T-helper 2 cell treated with Interferon-gamma antibody and Interleukin-4, amounts not matched to agents 5 μg/mL and 100 μg/mL, for 36 hours (primary cell): ENCODE results near the gene URB2.

ENCODE experiments used
- DNase-seq: peaks from one replicate; pipeline ENCODE4 v3.0.0; 2021; ENCODE audit warnings: low spot score
- H3K27ac Mint-ChIP-seq: one replicate; pipeline ENCODE4 v1.8.0; 2021; ENCODE audit warnings: mild to moderate bottlenecking, mixed read lengths
- H3K27me3 Mint-ChIP-seq: one replicate; pipeline ENCODE4 v1.8.0; 2021; ENCODE audit warnings: low read depth, mixed read lengths
- H3K36me3 Mint-ChIP-seq: one replicate; pipeline ENCODE4 v1.8.0; 2021; ENCODE audit warnings: low read depth, mixed read lengths
- H3K4me1 Mint-ChIP-seq: one replicate; pipeline ENCODE4 v1.8.0; 2021; ENCODE audit warnings: low read depth, mixed read lengths
- H3K4me3 Mint-ChIP-seq: one replicate; pipeline ENCODE4 v1.8.0; 2022; ENCODE audit warnings: mild to moderate bottlenecking, moderate library complexity, mixed read lengths
- H3K9me3 Mint-ChIP-seq: one replicate; pipeline ENCODE4 v1.8.0; 2021; ENCODE audit warnings: mixed read lengths

The URB2 gene

DNA sequence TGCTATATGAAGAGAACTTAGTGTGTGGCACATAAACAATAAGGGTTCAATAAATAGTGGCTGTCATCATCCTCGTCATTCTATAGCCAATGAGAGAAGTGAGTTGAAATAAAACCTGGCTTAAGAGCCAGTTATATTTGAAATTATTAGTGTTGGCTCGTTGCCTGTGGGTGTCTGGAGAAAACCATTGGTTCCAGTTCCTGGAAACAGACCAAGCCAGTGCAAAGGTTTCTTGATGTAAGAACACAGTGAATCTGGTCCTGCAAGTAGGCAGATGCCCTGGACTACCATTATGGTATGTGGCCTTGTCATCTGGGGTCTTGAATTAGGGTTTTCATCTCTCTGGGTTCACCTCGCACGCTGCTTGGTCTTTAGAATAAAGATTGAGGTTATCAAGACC is 43.3 kb downstream of the URB2 start:
- DNase-seq = no peak

DNA sequence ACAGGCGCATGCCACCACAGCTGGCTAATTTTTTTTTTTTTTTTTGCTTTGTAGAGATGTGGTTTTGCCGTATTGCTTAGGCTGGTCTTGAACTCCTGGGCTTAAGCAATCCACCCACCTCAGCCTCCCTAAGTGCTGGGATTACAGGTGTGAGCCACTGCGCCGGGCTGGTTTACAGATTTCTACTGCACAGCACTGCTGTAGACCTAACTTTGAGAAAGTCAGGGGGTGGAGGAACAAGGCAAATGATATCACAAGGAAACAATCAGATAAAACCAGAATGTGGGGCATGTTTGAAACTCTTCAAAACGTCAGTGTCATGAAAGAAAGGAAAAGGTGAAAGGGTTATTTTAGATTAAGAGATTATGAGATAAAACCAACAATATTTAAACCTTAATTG is 45.3 kb downstream of the URB2 start:
- peaks cover 9% of the 10 kb centered on the region for H3K4me1 Mint-ChIP-seq
- H3K9me3 Mint-ChIP-seq = no peaks in the 10 kb centered on the region
- no peak overlapping the region for H3K4me3 Mint-ChIP-seq
- H3K27ac Mint-ChIP-seq = no peak overlapping the region
- peaks cover 4% of the 10 kb centered on the region for H3K27me3 Mint-ChIP-seq
- peaks cover 2% of the 10 kb centered on the region for H3K36me3 Mint-ChIP-seq
- no peak for DNase-seq

More for the DNA sequence above, 43.3 kb downstream of the URB2 start:
- no peaks in the 10 kb centered on the region for H3K9me3 Mint-ChIP-seq
- H3K4me3 Mint-ChIP-seq = no peak overlapping the region
- peaks cover 2% of the 10 kb centered on the region for H3K36me3 Mint-ChIP-seq
- peaks cover 9% of the 10 kb centered on the region for H3K4me1 Mint-ChIP-seq
- peaks cover 4% of the 10 kb centered on the region for H3K27me3 Mint-ChIP-seq
- H3K27ac Mint-ChIP-seq = no peak overlapping the region

DNA sequence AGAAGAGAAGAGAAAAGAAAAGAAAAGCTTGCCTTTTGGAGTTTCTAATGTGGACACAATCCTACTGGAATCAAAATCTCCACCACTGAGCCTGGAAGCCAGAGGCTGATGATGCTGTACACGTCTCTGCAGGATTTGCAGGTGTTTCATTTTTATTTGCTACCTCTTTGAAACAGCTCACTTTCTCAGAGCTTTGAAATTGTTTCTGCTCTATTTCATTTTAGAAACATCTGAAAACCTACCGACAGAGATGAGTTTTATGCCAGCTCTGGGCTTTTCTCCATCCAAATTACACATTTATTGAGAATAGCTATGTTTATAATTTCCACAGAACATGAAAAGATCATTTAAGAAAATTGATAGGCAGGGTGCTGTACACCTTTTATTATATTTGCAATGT is 46.2 kb downstream of the URB2 start:
- H3K4me3 Mint-ChIP-seq = no peak overlapping the region
- peaks cover 2% of the 10 kb centered on the region for H3K36me3 Mint-ChIP-seq
- H3K27me3 Mint-ChIP-seq = peaks cover 4% of the 10 kb centered on the region
- no peak for DNase-seq
- H3K9me3 Mint-ChIP-seq = no peaks in the 10 kb centered on the region
- no peak overlapping the region for H3K27ac Mint-ChIP-seq
- H3K4me1 Mint-ChIP-seq = peaks cover 9% of the 10 kb centered on the region

DNA sequence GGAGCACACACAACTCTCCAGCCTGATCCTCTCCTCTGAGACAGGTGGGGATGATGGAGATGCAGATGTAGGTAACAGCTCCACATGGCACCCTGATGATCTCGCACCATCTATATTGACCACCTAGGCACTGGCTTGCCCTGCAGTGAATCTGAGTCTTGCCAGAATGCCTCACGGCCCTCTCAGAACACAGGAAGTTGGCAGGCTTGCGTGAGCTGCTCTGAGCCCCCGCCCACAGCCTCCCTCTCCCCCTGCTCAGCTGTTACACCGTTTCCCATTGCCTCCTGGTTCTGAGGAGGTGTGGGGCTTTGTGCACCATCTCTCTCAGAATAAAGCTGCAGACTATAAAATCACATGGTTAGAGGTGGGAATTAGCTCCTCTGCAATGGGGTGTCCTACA is 48.0 kb downstream of the URB2 start:
- H3K27ac Mint-ChIP-seq = no peak overlapping the region
- no peak overlapping the region for H3K4me3 Mint-ChIP-seq
- H3K27me3 Mint-ChIP-seq = peaks cover 4% of the 10 kb centered on the region
- no peaks in the 10 kb centered on the region for H3K36me3 Mint-ChIP-seq
- H3K4me1 Mint-ChIP-seq = peaks cover 9% of the 10 kb centered on the region
- H3K9me3 Mint-ChIP-seq = no peaks in the 10 kb centered on the region
- no peak for DNase-seq

DNA sequence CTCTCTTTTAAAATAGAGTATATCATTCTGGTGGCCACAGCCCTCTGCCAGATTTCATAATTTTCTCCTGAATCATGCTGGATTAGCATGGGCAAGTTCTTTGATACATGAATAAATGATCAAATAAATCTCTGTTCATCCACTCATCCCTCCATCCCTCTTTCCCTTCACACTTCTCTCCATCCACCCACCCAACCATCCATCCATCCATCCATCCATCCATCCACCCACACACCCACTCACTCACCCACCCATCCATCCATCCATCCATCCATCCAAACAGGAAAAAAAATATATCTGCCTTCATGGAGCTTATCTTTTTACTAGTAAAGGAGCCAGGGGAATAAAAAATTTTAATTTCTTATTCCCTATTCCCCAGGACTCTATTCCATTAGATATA is 49.3 kb downstream of the URB2 start:
- H3K27ac Mint-ChIP-seq = no peak overlapping the region

DNA sequence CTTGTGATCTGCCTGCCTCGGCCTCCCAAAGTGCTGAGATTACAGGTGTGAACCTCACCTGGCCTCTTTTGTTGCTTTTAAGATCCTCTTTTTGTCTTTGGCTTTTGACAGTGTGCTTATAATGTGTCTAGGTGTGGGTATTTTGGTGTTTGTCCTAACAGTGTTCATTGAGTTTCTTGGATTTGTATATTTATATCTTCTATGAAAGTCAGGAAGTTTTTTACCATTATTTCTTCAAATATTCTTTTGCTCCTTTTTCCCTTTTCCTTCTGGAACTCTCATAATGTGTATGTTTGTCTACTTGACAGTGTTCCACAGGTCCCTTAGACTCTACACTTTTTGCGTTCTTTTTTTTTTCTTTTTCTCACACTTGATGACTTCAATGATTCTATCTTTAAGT is 59.1 kb downstream of the URB2 start:
- Mint-ChIP-seq H3K27me3 (peaks cover 9% of the 10 kb centered on the region), H3K4me1 (no peaks in the 10 kb centered on the region), H3K27ac (no peak overlapping the region), H3K9me3 (peaks cover 30% of the 10 kb centered on the region), H3K36me3 (peaks cover 1% of the 10 kb centered on the region), H3K4me3 (no peak overlapping the region)
- no peak for DNase-seq

More for the DNA sequence above, 49.3 kb downstream of the URB2 start:
- Mint-ChIP-seq H3K4me3 (no peak overlapping the region), H3K9me3 (no peaks in the 10 kb centered on the region), H3K36me3 (no peaks in the 10 kb centered on the region), H3K27me3 (peaks cover 4% of the 10 kb centered on the region), H3K4me1 (peaks cover 9% of the 10 kb centered on the region)
- DNase-seq = no peak

DNA sequence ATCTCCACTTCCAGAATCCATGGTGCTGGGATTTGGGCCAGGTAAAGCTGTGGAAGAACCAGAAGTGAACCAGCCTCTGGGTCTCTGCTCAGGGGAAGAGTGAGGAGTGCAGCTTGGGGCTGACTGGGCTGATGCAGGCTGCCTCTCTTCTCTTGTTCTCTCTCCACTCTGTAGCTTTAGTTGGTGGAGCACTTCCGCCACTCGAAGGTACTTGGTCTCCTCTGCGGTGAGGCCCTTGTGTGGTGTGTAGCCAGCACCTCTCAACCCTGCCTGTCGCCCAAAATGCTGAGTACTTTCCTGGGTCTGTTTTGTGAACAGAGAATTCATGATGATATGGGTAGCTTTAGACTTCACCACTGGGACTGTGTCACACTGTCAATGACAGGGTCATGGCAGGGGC is 63.2 kb downstream of the URB2 start:
- no peak for DNase-seq
- peaks cover 22% of the 10 kb centered on the region for H3K9me3 Mint-ChIP-seq
- H3K4me1 Mint-ChIP-seq = peaks cover 13% of the 10 kb centered on the region
- H3K27ac Mint-ChIP-seq = no peak overlapping the region
- H3K36me3 Mint-ChIP-seq = peaks cover 1% of the 10 kb centered on the region
- H3K4me3 Mint-ChIP-seq = no peak overlapping the region
- H3K27me3 Mint-ChIP-seq = peaks cover 6% of the 10 kb centered on the region

DNA sequence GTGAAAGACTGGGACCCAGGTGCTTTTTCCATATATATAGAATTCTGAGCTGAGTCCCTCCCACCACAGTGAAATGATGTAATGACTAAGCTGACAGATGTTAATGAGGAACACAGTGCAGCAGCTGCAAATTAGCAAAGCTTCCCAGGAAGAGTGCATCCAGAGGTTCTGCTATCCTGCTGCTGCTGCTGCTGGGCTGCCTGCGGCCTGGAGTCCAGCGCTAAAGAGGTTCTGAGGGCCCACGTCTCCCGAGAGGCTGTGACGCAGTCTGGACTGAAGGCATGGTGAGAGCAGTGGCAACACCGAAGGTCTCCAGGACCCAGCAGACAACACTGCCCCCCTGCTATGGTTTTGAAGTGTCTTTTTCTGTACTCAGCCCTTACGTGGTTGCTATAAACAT is 63.9 kb downstream of the URB2 start:
- no peak overlapping the region for H3K27ac Mint-ChIP-seq
- H3K9me3 Mint-ChIP-seq = peaks cover 18% of the 10 kb centered on the region
- H3K4me3 Mint-ChIP-seq = no peak overlapping the region
- peaks cover 13% of the 10 kb centered on the region for H3K4me1 Mint-ChIP-seq
- no peak for DNase-seq
- H3K27me3 Mint-ChIP-seq = peaks cover 6% of the 10 kb centered on the region
- peaks cover 1% of the 10 kb centered on the region for H3K36me3 Mint-ChIP-seq

DNA sequence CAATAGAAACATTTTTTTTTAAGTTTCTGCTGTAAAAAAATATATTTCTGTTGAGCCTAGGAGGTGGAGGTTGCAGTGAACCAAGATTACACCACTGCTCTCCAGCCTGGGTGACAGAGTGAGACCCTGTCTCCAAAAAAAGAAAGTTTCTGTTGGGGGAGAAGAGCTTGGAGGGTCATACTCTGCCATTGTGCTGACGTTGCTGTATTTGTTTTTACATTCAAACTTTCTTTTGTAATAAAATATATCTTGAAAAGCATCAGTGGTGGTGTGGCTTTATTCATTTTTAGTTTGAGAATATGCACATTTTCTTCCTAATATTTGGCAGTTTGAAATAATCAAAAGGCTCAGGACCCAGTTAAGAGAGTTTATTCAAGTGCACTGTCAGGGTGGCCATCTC is 64.6 kb downstream of the URB2 start:
- peaks cover 10% of the 10 kb centered on the region for H3K9me3 Mint-ChIP-seq
- H3K4me1 Mint-ChIP-seq = peaks cover 13% of the 10 kb centered on the region
- peaks cover 5% of the 10 kb centered on the region for H3K27me3 Mint-ChIP-seq
- H3K4me3 Mint-ChIP-seq = no peak overlapping the region
- DNase-seq = no peak
- H3K27ac Mint-ChIP-seq = no peak overlapping the region
- no peaks in the 10 kb centered on the region for H3K36me3 Mint-ChIP-seq

DNA sequence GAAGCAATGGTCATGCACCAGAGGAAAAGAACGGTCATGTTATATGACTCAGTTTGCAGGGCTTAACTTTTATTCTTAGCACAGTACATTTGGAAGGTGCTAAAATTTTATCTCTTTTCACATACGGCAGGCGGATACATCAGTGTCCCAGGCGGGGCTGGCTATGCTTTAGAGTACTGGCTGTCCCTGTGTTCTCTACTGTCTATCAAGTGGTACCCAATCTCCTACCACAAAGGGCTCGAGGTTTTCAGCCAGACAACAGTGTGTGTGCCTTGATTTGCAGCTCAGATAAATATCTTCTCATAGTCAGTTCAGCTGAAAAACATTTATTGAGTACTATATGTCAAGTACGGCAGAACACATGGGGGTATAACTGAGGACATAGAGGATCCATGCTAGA is 65.3 kb downstream of the URB2 start:
- H3K4me3 Mint-ChIP-seq = no peak overlapping the region
- DNase-seq = no peak

DNA sequence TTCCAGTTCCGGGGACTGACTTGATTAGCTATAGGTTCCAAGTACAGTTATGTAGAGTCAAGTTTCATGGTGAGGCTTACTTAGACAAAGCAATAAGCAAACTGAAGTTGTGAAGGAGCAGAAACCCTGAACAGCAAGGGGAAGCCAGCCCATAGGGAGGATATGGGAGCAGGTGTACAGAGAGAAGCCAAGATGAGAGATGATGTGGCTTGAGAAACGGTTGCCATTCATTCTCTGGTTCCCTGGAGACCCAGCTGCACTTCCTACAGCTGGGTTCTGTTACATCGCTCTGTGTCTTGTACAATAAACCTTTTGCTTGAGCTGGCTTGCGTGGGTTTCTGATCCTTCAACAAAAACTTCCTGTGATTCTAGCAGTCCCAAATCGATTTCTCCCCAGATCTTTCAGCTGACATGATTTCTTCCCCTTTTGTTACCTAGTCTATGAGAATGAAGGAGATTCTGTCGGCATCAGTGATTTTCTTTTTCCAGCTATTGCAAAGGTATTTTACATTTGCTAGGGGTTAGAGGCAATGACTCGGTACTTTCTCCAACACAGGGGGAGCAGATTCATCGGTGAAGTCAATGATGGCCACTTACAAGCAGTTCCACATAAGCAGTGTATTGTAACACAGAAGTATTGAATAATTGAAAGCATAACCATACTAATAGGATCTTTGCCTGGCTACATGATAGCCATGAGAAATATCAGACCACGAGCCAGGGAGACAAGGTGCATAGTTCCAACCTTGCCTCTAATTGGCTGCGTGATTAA is 67.3 kb downstream of the URB2 start:
- DNase-seq = no peak
- Mint-ChIP-seq H3K9me3 (no peaks in the 10 kb centered on the region), H3K27ac (no peak overlapping the region), H3K4me1 (peaks cover 13% of the 10 kb centered on the region), H3K36me3 (no peaks in the 10 kb centered on the region), H3K27me3 (peaks cover 3% of the 10 kb centered on the region), H3K4me3 (no peak overlapping the region)

More for the DNA sequence above, 65.3 kb downstream of the URB2 start:
- Mint-ChIP-seq H3K4me1 (peaks cover 13% of the 10 kb centered on the region), H3K27ac (no peak overlapping the region), H3K36me3 (no peaks in the 10 kb centered on the region), H3K27me3 (peaks cover 3% of the 10 kb centered on the region), H3K9me3 (peaks cover 3% of the 10 kb centered on the region)

DNA sequence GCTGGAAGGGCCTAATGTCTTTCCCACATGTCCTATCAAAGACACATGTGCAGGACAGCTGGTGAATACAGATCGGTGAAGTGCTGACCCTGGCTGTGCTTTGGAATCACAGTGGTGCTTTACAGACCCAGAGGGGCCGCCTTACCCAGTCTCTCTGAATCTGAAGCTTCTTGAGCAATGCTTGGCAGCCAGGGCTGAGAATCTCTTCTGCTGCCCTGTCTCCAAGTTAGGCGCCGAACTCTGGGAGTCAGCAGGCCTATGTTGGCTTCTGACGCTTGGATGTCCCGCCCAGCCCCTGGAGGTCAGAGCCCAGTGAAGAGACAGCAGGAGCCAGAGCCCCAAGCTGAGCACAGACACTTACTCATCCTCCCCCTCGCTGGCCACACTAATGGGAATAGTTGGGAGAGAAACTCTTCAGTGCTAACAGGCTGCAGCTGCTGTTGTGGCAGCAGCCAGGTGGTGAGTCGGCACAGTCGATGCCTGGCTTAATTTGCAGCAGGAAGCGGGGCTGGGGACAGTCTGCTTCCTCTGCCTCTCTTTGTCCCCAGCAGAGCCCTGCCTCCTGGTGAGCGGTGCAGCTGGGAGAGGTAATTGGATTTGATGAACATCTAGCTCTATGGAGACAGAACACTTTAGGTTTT is 68.1 kb downstream of the URB2 start:
- H3K4me1 Mint-ChIP-seq = peaks cover 13% of the 10 kb centered on the region
- H3K9me3 Mint-ChIP-seq = no peaks in the 10 kb centered on the region
- no peaks in the 10 kb centered on the region for H3K36me3 Mint-ChIP-seq
- no peak for DNase-seq
- no peak overlapping the region for H3K4me3 Mint-ChIP-seq
- no peak overlapping the region for H3K27ac Mint-ChIP-seq
- peaks cover 3% of the 10 kb centered on the region for H3K27me3 Mint-ChIP-seq

DNA sequence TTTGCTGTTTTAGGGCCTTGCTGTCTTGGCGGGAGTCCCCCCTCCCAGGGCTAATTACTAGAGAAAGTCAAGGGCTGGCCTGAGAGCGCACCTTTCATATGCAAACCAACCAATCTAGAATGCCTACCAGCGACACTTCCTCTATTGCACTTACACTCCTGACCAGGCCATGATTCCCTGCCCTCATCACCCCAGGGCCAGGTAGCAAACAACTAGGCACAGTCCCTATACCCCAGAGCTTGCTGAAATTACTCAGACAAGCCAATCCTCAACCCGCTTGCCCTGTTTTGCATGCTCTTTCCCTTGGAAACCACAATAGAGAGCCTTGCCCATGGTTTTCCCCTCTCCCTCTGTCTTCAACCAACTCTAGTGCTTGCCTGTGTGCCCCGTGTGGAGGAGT is 70.3 kb downstream of the URB2 start:
- no peak for DNase-seq
- Mint-ChIP-seq H3K27me3 (peaks cover 3% of the 10 kb centered on the region), H3K4me1 (peaks cover 11% of the 10 kb centered on the region), H3K4me3 (no peak overlapping the region), H3K36me3 (no peaks in the 10 kb centered on the region), H3K27ac (no peak overlapping the region), H3K9me3 (no peaks in the 10 kb centered on the region)

DNA sequence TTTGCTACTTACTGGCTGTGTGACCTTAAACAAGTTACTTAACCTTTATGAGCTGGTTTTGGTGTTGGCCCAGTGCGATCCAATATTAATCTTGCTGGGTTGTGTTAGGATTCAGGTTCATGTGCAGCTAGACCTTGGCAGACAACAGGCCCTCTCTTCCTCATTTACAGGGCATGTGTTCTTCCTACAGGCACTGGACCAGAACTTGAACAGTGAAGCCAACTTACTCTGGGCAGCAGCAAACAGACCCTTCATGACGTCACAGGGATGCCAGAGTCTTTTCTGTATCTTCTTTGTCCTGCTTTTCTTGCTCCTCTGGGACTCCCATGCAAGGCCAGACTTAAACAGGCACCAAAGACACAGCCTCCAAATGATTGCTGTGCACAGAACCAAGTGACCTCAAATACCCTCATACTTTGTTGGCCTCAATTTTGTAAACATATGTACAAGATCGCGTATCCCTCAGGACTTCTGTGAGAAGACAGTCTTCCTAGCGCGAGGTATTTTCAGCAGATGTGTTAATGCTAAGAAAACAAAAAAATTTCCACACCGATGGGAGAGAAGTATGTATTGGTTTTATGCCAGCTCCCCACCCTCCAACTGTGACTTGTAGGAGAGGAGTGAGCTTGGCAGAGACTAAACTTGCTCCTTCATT is 73.7 kb downstream of the URB2 start:
- Mint-ChIP-seq H3K4me1 (no peaks in the 10 kb centered on the region), H3K36me3 (no peaks in the 10 kb centered on the region), H3K9me3 (no peaks in the 10 kb centered on the region), H3K27me3 (no peaks in the 10 kb centered on the region), H3K4me3 (no peak overlapping the region), H3K27ac (no peak overlapping the region)
- no peak for DNase-seq
